GM19455 (cell line): Measurements from ENCODE around the gene BCL2.
A peak's percentile ranks its signal among the peaks of the same experiment; 100 is the strongest.
"Not testable (repeated sequence)": the region's sequence is repeated elsewhere in the genome, so short reads cannot be mapped to it uniquely, and the experiment has no call there.

Experiments
- ATAC-seq: cut with Tn5 transposase; IDR thresholded peaks from one replicate; pipeline ENCODE4 v1.9.1; 2021; ENCODE audit not compliant: unreplicated experiment

Gene BCL2

DNA sequence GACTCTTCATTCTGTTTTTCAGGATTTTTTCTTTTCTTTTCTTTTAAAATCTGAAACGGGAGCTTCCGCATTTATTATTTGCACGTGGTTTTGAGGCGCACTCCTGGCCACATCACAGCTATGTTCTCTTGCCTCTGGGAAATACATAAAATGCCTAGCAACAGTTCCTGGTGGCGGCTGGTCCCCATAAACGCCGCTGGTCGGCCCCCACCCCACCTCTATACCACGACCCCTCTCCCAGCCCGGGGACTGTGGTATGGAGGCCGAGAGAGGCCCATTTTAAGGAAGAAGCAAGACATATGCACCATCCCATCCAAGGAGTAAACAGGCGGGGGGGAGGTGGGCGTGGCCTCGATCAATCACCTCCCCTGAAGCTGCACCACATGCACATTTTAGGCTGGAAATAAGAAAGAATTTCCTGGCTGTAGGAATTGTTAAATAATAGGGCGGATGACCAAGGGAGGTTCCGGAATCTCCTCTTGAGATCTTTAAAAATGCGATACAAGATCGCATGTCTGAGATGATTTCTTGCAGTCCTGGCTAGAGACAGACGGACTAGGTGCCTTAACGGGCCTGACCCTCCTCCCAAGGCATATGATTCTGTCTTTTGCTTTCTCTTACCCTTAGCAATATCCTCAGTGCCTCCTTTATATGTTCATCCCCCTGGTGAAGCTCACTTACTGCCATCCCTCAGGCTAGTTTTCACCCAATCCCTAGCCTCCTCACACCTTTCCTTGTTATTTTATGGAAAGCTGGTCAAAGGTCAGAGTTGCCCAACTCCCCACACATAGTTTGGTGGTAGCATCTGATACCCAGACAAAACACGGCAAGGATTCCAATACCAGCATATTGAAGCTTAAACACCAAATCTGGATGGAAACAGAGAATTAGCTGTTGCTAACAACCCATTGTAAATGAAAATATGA is 82.4 kb downstream of the BCL2 start:
- no peak for ATAC-seq

- ATAC-seq = no peak
These were observed 83.2 kb downstream of the BCL2 start for GRCh38 chr18:63236406-63236805.

- ATAC-seq = not testable (repeated sequence)
These were observed 83.6 kb downstream of the BCL2 start for GRCh38 chr18:63235920-63236319.

- ATAC-seq = no peak
These were observed 84.7 kb downstream of the BCL2 start for GRCh38 chr18:63234841-63235240.

DNA sequence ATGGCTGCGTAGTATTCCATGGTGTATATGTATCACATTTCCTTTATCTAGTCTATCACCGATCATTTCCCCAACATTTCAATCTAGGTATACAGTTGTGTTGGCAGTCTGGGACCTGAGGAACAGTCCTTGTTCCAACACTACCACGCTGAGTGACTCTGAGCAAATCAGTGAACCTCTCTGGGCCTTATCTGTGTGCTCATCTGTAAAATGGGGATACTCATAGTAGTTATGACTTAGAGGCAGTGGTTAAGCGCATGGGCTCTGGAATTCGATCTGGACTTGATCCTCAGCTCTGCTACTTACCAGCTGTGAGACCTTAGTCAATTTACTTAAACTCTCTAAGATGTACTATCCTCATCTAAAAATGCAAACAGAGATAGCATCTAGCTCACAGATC is 85.1 kb downstream of the BCL2 start:
- ATAC-seq = no peak

DNA sequence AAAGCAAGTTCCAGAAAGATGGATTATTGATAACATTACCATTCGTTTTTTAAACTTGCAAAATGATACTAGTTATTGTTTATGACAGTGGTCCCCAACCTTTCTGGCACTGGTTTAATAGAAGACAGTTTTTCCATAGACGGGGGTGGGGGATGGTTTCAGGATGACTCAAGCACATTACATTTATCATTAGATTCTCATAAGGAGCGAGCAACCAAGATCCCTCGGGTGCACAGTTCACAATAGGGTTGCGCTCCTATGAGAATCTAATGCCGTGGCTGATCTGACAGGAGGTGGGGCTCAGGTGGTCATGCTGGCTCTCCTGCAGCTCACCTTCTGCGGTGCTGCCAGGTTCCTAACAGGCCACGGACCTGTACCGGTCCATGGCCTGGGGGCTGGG is 86.2 kb downstream of the BCL2 start:
- no peak for ATAC-seq

DNA sequence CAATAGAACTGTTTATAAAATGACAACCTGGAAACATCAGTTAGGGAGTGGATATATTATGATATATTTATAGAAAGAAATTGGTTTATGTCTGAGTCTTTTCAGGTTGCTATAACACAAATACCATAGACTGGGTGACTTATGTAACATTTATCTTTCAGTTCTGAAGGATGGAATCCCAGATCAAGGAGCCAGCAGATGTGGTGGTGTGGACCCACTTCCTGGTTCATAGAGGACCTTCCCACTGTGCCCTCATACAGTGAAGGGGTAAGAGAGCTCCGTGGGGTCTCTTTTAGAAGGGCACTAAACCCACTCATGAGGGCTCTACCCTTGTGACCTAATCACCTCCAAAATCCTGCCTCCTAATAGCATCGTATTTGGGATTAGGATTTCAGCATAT is 86.7 kb downstream of the BCL2 start:
- no peak for ATAC-seq

GRCh38 chr18:63229971-63230370 is 89.6 kb downstream of the BCL2 start:
- no peak for ATAC-seq

- ATAC-seq = no peak
These were observed 94.1 kb downstream of the BCL2 start for GRCh38 chr18:63225434-63225833.

DNA sequence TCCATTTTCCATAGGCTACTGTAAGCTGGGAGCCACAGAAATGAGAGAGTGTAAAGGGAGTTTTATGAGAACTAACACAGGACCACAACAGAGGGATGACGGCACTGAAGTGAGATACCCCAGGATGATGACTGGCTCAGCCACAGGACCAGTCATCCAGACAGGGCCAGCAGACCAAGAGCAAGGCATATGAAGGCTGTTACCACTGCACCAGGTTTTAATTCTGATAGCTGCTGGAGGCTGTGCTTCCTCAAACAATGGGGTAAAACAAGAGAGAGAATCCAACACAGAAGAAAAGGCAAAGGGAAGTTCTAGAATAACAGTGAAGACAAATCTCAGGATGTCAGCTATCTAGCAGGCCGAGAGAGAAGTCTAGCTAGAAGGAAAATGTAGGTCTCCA is 94.9 kb downstream of the BCL2 start:
- no peak for ATAC-seq

DNA sequence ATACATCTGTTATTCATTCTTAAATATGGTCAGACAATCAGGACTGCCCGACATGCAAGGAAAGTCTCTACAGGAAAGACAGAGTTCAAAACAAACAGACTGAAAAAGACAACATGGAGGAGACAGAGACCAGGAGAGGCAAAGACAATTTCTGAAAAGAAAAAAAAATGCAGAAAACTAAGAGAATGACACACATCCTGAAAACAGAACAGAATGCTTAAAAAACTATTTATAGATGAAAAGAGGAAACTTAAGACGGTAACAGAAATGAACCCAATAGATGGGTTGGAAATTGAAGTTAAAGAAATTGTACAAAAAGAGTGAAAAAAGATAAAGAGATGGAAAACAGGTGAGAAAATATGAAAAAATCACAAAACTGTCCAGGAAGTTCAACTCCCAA is 95.7 kb downstream of the BCL2 start:
- ATAC-seq = no peak

DNA sequence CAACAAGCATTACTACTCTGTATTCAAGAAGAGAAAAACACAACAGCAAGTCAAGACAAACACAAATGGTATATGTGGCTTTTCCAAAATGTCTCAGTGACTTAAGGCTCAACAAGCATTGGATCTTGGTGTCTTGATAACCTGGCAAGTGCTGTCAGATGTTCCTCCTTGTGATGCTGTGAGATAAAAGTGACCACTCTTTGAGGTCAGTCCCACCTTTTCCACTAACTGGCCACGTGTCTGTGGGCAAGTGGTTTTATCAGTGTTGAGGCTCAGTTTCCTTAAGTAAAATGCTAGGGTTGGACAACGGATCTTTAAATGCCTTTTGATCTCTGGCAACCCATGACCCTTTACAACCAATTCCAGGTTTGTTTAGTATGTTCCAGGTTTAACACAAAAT is 98.7 kb downstream of the BCL2 start:
- ATAC-seq = no peak

GRCh38 chr18:63218472-63218871 is 101.1 kb downstream of the BCL2 start:
- ATAC-seq = no peak

DNA sequence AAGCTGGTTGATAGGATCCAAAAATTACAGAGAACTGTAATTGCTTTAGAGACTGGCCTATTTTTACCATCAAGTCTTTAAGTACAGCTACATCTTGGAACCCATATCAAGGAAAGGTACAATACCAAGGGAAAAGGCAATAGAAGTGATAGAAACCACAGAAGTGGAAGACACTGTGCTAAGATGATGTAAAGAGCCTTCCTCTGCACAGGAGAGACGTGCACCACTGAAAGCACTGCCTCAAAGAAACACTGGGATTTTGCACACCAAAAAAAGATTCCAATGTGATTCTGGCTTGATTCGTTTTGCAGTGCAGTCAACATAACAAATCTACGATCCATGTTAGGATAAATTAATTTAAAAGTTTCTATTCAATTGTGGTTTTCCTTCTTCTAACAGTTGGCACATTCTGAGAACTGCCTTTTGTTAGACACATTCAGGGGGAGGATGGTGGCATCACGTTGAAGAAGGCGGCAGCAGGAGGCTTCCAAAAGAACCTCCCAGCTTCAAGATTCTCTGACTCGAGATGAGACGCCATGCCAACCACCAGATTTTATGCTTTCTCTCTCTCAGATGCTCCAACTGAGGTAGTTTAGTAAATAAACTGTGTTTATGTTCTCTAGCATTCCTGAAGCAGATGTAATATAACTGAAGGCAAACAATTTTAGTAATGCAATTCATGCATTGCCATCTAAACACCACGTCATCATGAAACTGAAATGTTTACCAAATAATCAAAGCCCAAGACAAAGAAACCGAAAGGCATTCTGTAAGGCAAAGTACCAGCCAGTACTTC is 102.9 kb downstream of the BCL2 start:
- no peak for ATAC-seq

GRCh38 chr18:63213936-63214671 is 105.5 kb downstream of the BCL2 start:
- no peak for ATAC-seq

- no peak for ATAC-seq
These were observed 106.2 kb downstream of the BCL2 start for GRCh38 chr18:63213331-63213900.

GRCh38 chr18:63210521-63210920 is 109.0 kb downstream of the BCL2 start:
- ATAC-seq = no peak

DNA sequence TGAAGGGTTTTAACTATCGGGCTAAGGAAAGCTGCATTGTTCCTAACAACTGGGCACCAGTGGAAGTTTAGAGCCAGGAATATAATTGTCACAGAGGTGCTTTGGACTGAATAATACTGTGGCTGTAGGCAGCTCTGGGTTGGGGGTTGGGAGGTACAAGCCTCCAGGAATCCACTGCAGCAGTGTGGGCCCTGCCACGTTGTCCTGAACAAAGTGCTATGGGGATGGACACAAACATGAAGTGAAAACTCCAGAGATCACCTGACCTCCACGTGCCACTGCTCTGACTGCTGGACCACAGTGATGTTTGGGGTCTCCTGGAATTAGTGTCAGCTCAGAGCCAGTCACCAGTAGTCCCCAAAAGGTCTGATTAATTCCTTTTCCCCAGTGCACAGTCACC is 110.9 kb downstream of the BCL2 start:
- no peak for ATAC-seq

GRCh38 chr18:63207835-63208234 is 111.7 kb downstream of the BCL2 start:
- no peak for ATAC-seq

- ATAC-seq = peak; percentile 35
These were observed 112.3 kb downstream of the BCL2 start for GRCh38 chr18:63207143-63207790.
